ENCODE measurements around the gene GFER.

The GFER gene

DNA sequence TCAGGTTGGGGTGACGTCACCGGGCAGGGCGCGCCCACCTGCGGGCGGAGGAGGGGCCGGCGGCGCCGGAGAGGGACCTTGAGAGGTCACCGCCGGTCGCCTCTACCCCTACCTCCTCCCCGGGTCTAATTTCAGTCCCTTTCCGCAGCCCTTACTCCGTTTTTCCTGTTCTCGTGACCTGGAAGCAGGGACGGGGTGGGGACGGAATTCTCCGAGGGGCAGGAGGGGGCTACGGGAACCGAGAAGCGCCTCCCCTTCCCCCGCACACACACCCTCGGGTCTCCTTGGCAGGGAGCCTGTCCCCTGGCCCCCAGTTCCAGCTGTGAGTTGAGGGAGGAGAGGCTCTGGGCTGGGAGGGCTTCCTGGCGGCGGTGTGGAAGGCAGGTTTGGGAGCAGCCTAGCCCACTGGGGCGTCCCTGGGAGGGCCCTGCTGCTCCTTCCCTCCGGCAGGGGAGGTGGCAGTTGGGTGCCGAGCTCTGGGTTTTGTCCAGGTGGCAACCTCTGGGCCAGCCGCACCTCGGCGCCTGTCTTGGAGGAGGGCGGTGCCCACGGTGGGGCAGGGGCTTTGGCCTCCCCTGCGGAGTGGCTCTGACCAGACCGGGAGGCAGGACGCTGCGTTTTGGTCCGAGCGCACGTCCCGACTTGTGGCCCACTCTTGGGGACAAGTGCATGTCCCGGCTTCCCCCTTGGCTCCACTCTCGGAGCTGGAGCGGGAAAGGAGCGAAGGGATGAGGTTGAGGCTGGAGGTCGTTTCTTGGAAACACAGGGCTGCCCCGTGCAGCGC is 6.5 kb downstream of the GFER start:
- DNase-seq (ENCODE audit: low spot score): no peak

DNA sequence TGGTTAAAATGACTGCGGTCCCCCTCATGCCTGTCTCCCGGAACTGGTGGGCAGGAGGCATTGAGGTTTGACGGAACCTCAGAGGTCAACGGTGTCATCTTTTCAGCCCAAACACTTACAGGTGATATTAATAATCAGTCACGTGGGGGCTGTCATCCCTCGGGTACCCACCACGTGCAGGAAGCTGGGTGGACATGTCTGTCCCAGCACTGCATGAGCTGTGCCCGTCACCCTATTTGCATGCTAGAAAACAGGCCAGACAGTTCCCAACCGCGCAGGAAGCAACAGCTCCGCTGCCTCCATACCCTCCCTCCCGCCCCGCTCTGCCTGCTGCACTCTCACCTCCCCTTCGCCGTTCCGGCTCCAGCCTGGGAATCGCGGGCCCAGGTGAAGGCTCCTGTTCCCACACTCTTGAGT is 7.2 kb downstream of the GFER start:
- peak; percentile 70 for DNase-seq (ENCODE audit: low spot score)

DNA sequence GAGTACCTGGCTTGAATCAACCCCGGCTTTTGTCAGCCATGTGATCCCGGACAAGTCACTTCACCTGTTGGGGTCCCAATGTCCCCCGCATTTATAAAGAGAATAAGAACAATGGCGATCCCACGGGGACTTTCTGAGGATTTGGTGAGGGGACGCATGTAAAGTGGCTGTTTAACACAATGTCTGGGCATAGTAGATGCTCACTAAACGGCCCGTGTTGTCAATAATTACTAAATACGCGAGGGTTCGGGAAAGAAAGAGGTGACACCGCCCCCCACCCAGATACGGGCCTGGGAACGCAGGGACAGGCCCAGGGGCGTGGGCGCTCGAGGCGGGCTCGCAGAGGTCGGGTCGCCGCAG is 7.6 kb downstream of the GFER start:
- DNase-seq (ENCODE audit: low spot score): no peak

DNA sequence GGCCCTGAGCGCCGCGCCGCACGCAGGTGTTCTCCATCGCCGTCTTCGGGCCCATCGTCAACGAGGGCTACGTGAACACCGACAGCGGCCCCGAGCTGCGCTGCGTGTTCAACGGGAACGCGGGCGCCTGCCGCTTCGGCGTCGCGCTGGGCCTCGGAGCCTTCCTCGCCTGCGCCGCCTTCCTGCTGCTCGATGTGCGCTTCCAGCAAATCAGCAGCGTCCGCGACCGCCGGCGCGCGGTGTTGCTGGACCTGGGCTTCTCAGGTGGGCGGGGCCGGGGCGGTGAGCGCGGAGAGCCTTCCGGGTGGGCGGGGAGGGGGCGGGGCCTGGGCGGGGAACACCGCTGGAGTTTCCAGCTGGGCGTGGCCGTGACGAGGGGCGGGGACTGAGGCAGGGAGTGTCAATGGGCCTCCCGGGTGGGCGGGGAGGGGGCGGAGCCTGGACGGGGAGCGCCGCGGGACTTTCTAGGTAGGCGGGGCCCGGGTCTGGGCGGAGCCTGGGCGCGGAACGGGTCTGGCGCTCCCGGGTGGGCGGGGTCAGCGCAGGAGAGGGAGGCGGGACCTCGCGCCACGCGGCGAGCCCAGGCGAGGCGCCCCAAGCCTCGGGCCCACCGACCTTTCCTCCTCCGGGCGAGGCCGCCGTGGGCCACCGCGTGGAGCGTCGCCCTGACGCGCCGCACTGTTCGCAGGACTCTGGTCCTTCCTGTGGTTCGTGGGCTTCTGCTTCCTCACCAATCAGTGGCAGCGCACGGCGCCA is 8.1 kb downstream of the GFER start:
- peak; percentile 94 for DNase-seq (ENCODE audit: low spot score)

DNA sequence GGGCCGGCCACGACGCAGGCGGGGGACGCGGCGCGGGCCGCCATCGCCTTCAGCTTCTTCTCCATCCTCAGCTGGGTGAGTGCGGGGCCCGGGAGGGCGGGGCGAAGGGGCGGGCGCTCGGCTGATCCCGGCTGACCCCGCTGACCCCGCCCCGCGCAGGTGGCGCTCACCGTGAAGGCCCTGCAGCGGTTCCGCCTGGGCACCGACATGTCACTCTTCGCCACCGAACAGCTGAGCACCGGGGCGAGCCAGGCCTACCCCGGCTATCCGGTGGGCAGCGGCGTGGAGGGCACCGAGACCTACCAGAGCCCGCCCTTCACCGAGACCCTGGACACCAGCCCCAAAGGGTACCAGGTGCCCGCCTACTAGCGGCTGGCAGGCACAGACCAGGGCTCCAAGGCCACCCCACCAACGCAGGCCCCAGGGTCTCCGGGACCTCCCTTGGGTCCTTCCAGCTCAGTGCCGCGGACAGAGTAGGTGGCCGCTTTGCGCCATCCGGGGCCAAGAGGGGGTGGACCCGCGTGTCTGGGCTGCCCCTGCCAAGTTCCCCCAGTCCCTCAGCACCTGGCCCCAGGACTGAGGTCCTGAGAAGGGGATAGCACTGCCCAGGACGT is 8.8 kb downstream of the GFER start:
- no peak for DNase-seq (ENCODE audit: low spot score)

DNA sequence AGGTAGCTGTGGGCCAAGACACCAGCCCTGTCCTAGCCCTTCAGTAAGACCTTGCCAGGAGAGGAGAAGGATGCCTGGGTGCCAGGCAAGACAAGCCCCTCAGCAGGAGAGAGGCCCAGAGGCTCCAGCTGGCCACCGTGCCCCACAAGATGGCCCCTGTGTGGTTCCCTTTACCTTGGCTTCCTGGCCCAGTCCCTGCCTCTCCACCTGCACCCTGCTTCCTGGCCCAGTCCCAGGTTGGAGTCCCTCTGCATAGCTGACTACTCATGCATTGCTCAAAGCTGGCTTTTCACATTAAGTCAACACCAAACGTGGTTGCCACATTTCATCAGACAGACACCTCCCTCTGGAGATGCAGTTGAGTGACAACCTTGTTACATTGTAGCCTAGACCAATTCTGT is 9.7 kb downstream of the GFER start:
- DNase-seq (ENCODE audit: low spot score): peak; percentile 73

DNA sequence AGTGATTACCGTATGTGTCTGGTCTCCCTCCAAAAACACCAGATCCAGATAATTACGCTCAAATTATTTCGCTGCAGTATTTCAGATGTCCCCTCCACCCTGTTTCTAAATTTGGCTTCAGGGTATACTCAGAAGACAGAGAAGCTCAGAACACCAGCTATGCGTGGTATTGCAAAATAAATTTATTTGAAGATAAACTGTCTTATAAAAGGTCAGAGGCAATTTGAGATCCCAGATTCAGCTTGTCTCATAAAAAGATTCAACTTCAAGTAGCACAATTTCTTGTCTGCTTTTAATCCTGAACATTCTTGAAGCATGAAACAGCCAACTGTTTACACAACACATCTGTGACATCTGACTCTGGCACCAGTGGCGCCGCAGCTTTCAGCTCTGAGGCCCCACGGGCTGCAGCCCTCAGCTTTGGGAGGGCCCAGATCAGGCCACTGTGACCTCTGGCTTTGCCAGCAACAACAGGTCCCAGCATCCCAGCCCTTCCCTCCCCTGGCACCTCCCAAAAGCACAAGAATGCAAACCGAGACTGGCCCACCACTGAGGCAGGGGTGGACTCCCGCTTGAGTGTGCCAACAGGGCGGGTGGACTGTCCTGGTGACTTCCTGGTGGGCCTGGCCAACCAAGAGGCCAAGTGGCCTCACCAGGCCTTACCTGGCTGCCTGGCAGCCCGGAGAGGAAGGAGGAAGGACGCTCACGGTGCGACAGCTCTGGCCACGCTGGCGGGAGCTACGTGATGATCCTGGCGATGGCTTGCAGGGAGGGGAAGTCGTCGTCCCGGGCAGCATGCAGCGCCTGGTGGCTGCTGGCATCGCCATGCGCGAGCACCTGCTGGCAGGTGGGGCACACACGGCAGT is 13.7 kb downstream of the GFER start:
- no peak for DNase-seq (ENCODE audit: low spot score)

DNA sequence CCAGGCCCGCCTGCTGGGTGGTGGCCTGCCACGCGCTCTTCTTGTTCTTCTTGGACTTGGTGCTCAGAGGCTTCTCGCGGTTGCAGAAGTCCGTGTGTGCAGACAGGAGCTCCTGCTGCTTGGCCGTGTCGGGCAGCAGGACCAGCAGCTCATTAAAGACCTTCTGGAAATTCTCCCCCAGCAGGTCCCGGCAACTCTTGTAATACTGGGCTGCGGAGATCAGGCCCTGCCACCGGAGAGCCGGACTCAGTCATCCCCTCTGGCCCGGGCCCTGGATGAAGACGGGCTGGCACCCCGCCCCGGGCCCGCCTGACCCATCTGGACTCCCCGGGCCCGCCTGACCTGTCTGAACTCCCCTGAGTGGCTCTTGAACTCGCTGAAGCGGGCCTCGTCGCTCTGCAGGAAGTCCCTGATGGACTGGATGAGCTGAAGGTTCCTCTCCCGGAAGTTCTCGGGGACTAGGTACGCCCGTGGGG is 14.4 kb downstream of the GFER start:
- DNase-seq (ENCODE audit: low spot score): no peak

DNA sequence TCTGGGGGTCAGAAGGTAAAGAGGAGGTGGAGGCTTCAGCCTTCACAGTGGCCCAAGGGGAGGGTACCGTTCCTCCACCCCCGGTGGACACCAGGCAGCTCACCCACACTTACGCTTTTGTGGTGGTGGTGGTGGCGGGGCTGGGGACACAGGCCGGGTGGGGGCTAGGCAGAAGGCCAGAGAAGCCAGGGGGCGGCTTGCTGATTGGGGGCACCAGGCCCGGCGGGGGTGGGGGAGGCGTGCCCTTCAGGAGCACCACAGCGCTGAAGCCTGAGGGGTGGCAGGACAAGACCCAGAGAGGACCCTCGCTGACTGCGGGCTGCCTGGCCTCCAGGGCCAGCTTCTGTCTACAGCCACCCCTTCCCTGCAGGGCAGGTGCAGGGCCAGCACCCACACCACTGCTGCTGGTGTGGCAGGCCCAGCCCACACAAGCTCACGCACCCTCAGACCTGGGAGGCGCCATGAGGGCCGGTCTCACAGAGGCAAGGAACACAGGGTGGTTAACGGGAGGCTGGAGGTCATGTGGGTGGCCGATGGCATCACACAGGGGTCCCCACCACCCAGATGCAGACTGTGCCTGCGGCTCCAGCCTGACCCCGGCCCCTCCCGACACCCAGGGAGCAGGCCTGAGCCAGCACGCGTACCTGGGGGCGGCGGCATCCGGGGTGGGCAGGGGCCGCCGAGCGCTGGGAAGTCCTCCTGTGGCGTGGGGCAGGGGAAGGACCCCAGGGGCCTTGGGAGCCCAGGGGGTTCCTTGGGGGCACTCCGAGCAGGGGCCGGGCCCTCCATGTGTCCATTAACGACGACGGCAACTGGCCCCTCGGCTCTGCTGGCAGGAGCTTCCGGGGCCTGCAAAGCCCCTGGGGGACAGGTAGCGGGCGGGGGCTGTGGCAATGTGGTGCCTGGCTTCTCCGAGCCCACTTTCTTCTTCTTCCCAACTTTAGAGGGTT is 15.1 kb downstream of the GFER start:
- DNase-seq (ENCODE audit: low spot score): no peak

DNA sequence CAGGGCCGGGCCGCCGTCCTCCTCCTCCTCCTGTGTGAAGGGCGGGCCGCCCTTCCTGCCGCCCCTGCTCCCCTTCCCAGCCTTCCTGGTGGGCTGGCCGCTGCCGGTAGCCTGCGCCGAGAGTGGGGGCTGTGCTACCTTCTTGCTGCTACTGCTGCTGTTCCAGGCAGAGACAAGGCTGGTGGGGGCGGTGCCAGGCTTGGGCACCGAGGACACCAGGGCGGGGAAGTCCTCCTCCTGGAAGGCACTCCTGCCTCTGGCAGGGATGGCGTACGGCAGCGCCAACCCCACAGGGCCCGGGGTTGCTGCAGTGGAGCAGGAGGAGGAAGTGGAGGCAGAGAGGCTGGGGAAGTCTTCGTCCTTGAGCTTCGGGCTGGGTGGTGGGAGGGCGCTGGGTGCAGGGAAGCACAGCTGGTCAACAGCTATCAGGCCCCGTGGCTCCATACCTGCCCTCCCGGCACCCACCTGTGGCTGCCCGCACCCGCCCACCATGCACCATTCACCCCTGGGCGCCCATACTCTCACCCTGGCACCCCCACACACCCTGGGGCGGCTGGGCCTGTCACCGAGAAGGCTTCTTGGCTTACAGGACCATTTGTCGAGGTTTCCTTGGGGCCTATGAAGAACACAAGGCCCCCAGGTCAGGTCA is 16.0 kb downstream of the GFER start:
- DNase-seq (ENCODE audit: low spot score): no peak

DNA sequence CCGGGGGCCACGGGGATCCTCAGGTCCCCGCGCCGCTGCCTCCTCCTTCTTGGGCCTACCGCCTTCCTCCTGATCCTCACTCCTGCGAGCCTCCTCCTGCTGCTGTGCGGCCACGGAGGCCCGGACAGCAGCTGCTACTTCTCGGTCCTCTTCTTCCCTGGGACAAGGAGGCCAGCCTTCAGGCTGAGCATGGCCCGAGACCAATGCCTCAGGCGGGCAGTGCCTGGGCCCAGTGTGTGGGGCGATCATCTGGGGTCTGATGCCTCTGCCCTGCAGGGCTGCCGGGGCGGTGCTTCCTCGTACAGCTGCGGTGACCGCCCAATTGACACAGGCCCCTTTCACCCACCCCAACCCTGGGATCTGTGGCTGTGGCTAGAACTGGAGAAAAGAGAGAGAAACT is 17.0 kb downstream of the GFER start:
- no peak for DNase-seq (ENCODE audit: low spot score)

DNA sequence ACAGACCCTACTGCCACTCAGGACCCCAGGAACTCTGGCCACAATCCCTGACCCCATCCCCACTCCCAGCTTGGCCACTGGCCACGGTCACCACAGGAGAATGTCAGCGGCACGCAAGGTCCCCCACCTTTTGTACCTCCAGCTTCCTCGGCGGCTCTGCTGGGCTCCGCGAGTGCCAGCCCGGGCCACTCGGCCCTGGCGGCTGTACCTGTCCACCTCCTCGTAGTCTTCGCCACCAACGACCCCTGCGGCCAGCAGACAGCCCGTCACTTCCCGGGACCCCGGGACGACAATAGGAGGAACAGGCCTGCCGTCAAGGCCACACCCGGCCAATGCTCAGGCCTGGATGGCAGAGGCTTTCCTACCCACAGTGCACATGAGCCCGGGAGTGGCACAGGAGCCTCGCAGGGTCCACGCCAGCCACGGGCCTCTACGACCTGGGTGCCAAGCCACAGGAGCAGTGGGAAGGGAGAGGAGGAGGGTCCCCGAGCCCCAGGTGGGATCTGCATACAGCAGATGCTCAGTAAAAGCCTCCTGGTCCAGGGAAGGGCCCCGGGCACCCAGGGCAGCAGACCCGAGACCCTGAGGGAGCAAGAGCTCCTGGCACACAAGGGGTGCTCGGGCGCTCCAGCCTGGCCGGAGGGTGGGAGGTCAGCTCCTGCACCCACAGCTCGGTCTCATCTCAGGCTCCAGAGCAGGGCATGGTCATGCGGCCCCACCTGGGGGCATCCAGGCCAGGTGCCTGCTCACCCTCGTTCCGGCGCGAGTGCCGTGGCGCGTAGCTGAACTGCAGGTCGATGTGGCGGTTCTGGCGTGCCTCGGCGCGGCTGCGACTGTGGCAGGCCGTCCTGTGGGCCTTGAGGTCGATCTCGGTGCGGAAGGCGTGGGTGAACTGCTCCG is 17.7 kb downstream of the GFER start:
- DNase-seq (ENCODE audit: low spot score): no peak

DNA sequence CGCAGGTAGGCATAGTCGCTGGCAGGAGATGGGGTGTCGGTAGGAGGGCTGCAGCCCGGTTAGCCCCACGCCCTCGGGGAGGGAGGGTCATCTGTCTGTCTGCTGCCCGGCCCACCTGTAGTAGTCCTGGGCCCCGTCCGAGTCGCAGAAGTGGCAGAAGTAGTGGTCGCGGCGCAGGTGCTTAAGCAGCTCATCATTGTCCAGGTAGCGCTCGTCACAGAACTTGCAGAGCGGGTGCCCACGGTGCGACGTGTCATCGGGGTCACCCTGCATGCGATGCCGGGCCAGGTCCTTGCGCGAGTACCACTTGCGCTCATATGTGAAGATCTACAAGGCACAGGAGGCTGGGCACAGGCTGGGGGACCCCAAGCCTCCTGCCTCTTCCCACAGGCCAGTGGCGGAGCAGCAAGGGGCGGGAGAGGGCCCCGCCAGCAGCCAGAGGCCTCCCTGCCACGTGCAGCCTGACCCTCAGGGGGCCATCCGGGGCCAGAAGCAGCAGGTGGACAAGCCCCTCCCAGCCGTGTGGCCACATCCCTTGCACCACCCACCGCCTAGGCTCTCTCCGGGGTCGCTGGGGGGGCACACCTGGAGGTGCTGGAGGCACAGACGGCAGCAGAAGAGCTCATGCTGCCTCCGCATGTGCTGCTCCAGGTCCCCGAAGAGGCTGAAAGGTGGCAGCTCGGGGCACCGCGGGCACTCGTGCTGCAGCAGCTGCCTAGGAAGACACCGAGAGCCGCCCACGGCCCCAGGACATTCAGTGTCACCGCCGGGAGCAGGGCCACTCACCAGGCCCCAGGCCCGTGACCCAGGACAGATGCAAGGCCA is 18.6 kb downstream of the GFER start:
- no peak for DNase-seq (ENCODE audit: low spot score)

DNA sequence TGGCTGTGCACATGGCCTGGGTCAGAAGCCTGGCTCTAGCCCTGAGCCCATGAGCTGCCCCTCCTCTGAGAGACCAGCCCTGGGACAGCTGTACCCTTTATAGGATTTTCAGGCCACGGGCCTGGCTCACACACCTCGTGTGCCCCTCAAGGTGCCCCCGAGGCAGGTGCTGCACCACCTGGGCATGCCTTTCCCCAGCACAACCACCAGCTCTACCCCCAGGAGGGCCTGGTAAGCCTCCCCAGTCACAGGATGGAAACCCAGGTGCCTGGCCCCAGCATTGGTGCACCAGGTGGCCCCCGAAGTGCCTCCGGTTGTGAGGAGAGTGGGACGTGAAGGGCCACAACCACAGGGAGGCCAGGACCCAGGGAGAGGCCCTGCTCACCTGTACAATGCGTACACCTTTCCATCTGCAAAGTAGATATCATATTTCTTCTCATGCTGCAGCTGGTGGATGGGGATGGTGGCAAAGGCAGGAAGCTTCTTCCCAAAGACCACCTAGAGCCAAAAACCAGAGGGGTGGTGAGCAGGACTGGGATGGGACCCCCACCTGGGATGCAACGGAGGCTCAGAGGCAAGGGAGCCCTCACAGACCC is 19.3 kb downstream of the GFER start:
- no peak for DNase-seq (ENCODE audit: low spot score)

DNA sequence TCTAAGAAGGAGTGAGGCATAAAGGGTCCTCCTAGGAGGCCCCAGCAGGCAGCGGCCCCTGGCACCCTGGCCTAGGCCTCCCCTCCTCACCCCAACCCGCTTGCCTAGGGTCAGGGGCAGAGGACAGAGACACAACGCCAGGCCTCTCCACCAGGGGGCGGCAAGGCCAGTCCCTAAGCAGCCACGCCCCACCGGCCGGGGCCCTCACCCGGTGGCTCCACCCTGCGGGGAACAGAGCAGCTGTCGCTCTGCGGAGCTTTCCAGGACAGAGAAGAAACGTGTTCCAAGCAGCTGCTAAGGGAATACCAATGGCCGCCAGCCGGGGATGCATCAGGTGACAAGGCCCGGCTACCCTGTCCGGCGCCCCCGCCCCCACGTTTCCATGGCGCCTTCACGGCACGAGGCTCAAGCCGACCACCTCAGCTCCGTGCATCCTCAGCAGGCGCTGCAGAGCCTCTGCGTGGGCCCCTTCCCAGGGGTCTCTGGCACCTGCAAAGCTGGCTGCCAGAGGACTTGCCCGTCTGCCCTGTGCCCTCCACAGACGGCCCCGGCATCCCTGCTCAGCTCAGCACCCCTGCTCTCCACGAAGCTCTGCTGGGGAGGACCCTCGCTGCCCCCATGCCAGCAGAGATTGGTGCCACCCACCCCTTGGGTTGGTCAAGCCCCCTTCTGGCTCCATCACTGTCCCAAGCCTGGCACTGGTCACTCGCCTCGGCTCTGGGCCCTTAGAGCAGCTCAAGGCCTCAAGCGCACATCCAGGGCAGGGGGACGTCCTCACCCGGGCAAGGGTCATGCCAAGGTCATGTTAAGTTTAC is 20.0 kb downstream of the GFER start:
- peak; percentile 93 for DNase-seq (ENCODE audit: low spot score)

DNA sequence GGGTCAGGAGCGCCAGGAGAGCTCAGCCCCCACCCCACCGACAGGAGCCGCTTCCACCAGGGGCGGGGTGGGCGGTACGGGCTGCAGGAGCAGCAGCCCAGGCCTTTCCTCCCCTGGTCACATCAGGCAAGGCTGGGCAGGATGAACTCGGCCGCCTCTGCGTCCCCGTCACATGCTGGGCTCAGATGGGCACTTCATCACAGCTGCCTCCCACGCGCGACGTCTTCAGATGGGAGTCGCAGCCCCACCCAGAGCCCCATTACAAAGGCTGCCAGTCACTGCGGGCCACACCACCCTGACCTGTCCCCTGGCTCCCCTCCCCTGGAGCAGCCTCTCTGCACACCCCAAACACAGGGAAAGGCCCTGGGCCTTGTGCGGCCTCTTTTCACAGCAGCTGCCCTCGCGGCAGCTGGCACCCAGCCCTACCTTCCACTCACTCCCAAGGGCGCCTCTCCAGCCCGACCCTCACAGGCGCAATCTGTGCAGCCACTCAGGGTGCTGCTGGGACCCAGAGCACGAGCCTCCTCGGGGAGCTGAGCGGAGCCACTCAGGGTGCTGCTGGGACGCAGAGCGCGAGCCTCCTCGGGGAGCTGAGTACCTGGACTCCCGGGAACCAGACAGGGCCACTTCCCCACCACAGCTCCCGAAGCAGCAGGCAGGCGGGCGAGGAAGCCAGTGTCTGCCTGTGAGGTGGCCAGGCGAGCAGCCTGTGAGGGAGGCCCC is 21.0 kb downstream of the GFER start:
- DNase-seq (ENCODE audit: low spot score): no peak

DNA sequence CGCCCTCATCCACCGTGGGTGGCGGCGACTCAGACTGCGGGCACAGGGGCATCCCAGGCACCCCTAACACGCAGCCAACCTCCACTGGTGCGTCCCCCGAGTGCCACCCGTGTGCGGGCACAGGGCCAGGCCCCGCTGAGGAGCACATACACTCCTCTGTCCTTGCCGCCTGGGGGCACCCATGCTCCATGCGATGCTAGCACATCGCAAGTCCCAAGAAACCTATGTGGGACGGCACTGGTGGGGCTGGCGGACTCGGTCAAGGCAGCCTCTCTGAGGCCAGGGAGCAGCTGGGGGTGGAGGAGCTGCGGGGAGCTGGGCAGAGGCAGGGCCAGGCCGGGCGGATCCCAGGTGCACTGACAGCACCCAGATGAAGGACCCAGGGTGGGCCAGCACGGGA is 21.7 kb downstream of the GFER start:
- no peak for DNase-seq (ENCODE audit: low spot score)
